GM19324 (cell line): ENCODE results near the gene CACNA1E.
"Not testable (repeated sequence)": the region's sequence is repeated elsewhere in the genome, so short reads cannot be mapped to it uniquely, and the experiment has no call there.

ENCODE experiments used
- ATAC-seq: cut with Tn5 transposase; IDR thresholded peaks from one replicate; pipeline ENCODE4 v1.9.1; 2021; ENCODE audit warnings: mild to moderate bottlenecking, moderate library complexity; ENCODE audit not compliant: unreplicated experiment, low FRiP score

Gene CACNA1E

GRCh38 chr1:181798191-181798926 is 315.0 kb downstream of the CACNA1E start:
- no peak for ATAC-seq

- ATAC-seq: no peak
Measured at GRCh38 chr1:181801617-181802016, 318.3 kb downstream of the CACNA1E start.

DNA sequence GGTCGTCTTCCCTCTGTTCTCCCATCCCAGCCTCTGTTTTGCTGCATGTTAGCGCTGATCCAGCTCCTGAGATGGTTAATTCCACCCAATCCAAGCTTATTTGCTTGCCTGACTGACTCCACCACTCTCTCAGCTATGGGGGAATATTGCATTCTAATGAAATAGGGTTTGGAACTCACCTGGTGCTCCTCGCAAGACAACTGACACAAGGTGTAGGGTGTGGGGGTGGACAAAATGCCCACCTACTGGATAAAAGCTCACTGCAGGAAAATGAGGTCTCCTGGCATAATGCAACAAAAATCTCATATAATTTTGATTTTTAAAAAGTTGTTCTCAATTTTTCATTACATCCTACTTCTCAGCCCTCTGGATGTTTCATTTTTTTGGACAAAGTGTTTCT is 319.1 kb downstream of the CACNA1E start:
- no peak for ATAC-seq

DNA sequence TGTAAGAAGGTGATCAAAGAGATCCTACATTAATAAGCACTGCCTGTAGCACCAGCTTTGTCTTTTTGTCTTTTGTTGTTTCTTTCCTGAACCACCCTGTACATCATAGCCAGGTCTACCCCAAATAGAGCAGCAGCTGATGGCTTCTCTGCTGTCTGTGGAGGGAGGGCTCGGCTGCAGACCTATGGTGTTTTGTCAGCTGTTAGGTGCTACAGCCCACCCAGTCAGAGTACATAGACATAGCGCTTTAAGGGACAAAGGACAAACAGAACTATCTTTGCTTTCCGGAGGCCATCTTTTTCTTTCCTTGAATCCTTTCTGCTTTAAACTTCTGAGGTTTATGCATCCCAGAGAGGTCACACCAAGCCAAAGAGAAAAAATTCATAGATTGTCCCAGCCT is 320.1 kb downstream of the CACNA1E start:
- ATAC-seq: no peak

DNA sequence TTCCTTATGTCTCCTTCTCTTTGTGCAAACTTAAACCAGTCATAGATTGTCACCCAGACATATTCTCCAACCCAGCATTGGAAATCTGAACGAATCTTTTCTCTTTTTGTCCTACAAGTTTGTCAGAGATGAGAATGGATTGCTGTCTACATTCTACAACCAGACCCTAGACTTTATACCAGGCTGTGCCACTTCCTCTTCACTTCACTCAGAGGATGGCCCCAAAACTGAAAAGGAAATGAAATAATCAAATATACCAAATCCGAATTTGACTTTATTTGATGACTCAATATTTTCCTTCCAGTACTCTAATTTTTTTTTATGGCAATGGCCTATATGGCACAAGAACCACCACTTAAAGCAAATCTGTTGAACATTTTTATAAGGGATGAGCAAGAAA is 321.7 kb downstream of the CACNA1E start:
- no peak for ATAC-seq

DNA sequence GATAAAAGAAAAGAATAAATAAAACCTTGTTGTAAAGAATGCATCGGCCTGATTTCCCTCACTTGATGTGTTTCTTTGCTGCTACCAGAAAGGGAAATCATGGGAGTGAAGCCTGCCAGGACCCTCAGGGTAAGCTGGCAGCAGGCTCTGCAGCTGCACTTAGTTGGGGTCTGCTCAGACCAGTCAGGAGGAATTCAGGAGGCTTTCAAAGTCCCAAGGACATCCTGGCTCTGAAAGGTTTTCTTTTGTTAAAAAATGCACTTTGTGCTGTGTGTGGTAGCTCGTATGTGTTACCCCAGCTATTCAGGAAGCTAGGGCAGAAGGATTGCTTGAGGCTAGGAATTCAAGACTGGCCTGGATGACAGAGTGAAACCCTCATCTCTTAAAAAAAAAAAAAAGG is 323.4 kb downstream of the CACNA1E start:
- ATAC-seq: no peak

DNA sequence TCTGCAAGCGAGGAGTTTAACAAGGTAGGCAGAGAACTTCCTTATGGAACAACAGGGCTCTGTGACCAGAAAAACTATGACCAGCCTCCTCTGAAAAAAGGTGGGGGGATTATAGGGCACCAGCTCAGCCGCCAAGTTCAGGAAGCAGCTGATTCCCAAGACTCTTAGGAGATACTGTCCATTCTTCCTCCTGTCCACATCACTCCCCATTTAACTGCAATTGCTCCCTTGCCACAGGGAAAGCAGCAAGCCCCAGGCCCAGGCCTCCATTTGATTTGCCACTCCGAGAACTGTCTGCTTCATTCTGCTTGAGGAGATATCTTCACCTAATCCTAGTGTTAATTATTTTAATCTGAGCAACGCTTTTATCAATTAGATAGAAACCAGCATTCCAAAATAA is 323.9 kb downstream of the CACNA1E start:
- ATAC-seq: no peak

DNA sequence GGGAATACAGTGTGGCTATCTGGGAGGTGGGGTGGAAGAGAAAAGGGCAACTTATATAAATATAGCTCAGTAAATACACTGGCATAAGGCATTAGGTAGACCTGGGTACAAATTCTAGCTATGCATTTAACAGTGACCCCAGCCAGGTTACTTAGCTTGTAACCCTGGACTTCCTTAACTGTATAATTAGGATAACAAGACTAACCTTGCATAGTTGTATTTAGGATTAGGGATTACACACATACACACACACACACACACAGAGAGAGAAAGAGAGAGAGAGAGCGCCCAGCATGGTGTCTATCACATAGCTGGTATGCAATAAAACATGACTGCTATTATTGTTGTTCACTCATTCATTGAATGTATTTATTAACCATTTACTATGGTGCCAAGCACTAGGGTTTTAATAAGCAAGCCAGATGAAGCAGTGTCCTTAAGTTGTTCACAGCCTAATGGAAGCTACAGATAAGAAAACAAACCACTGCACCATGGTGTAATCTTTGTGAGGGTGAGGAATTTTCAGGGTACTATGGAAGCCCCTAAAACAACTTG is 326.8 kb downstream of the CACNA1E start:
- no peak for ATAC-seq

DNA sequence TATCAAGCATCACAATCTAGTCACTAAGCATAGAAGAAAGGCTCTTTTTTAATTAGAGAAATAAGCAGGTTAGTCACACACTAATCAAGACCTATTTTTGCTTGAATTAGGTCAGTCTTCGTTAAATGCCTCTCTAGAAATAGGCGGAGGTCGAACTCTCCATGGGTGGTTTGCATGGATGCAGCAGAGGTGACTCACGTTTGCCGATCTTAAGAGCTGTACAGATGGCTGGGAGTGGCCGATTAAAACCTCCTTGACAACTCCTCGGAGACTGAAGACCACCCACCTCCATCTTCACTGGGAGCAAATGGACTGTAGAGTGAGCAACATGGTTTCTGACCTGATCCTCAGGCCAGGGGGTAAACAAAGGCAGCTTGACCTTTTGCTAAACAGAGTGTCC is 328.9 kb downstream of the CACNA1E start:
- no peak for ATAC-seq

DNA sequence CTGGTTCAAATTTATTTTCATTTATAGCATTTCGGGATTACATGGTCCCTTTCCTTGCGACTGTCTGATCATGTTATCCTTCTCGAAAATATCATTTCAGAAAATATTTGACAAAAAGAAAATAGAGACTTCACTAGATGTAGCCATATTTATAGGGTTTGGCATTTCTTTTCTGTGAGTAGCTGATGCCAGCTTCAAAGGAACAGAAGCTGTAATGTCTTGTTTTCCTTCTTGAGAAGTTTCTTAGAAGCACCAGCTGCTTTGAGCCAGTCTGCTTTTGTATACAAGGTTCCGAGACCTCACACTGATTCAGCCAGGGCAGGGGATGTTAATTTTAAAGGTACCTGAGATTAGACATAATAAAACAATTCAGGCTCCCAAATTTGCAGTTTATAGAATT is 329.9 kb downstream of the CACNA1E start:
- ATAC-seq: no peak

- no peak for ATAC-seq
Measured at GRCh38 chr1:181816608-181817007, 333.3 kb downstream of the CACNA1E start.

DNA sequence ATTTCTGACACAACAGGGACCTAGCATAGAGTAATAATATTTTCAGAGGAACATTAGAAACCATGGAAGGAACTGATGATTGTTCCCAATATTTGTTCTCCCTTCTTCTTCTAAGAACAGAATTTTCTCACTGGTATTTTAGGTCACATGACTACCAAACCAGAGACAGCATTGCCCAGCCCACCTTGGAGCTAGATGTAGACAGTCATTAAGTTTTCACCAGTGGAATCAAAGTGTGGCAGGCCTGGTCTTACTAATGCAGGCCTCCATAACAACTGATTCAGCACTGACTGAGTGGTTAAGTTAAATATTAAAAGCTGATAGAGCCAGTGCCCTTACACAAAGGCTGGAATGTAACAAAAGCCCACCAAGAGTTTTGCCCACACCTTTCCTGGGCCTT is 333.8 kb downstream of the CACNA1E start:
- no peak for ATAC-seq

GRCh38 chr1:181818459-181818858 is 335.1 kb downstream of the CACNA1E start:
- ATAC-seq: no peak

- ATAC-seq: no peak
Measured at GRCh38 chr1:181818943-181819342, 335.6 kb downstream of the CACNA1E start.

DNA sequence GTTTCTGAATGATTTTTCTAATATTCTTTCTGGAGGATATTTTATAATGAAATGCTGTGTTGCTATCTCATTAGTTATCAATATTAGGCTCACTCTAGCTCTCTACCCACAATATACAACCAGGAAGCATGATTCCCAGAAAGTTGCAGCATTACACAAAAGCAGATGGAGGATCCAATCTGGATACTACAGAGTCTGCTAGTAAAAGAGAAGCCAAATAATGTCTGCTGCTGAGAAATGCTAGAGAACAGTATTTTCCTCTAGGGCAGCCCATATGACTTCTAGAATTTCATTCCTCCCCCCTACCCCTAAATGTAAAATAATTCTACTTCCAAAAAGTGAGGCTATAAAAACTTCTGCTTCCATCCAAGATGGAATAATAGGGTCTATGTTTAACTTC is 338.4 kb downstream of the CACNA1E start:
- ATAC-seq: no peak

DNA sequence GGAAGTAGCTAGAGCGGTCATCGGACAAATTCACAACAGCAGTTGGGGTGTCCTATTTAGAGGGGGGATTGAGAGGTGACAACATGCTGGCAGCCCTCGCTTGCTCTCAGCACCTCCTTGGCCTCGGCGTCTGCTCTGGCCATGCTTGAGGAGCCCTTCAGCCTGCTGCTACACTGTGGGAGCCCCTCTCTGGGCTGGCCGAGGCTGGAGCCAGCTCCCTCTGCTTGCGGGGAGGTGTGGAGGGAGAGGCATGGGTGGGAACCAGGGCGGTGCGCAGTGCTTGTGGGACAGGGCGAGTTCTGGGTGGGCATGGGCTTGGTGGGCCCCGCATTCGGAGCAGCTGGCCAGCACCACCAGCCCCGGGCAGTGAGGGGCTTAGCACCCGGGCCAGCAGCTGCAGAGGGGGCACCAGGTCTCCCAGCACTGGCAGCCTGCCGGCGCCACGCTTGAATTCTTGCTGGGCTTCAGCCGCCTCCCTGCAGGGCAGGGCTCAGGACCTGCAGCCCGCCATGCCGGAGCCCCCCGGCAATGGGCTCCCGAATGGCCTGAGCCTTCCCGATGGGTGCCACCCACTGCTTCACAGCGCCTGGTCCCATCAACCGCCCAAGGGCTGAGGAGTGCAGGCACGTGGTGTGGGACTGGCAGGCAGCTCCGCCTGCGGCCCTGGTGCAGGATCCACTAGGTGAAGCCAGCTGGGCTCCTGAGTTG is 349.0 kb downstream of the CACNA1E start:
- ATAC-seq: not testable (repeated sequence)

- no peak for ATAC-seq
Measured at GRCh38 chr1:181846001-181846645, 362.8 kb downstream of the CACNA1E start.

DNA sequence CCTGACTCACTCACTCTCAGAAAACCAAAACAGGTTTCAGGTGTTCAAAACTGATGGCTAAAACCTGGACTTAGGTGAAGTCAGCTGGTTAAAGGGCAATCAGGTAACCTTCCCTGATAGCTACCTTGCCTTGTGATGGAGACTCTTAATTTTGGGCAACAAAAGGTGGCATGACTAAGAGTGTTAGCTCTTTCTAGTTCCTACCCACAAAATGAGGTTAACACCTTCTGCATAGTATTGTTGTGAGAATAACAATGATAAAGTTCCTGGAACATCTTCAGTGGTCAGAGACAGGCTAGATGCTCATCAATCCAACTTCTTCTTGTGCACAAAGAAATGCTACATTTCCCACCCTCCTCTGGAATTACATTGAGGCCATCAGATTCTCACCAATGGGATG is 363.4 kb downstream of the CACNA1E start:
- no peak for ATAC-seq

DNA sequence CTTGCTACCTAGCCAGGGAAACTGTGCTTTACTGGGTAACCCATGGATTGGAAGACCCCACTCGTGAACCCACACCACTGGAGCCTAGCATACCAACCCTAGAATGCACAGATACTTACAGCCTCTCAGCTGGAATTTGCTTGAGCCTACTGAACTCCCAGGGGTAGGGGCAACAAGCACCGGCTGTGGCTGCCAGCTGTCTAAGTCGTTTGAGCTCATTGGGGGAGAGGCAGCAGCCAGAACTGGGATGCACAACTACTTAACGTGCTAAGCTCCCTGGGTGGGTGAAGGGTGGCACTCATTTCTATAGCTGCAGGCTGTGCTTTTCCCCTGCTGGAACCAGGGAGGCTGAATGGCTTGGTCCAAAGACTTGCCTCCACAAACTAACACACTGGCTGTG is 365.8 kb downstream of the CACNA1E start:
- no peak for ATAC-seq

GRCh38 chr1:181854212-181854611 is 370.9 kb downstream of the CACNA1E start:
- ATAC-seq: not testable (repeated sequence)

GRCh38 chr1:181855380-181855779 is 372.1 kb downstream of the CACNA1E start:
- ATAC-seq: no peak
